Ectodermal cell (in vitro differentiated cells): ENCODE results near the gene SCGB1C1.

Experiments used
- H3K27ac ChIP-seq: 2 replicates; pipeline ENCODE4 v1.7.0; 2013; ENCODE audit warnings: mild to moderate bottlenecking, low read depth, low read length; ENCODE audit not compliant: insufficient read depth, poor library complexity, severe bottlenecking
- H3K27me3 ChIP-seq: 2 replicates; pipeline ENCODE4 v1.7.0; 2013; ENCODE audit warnings: mild to moderate bottlenecking, low read length; ENCODE audit not compliant: insufficient read depth, control insufficient read depth, poor library complexity, severe bottlenecking
- H3K36me3 ChIP-seq: one replicate; pipeline ENCODE4 v1.7.0; 2013; ENCODE audit warnings: low read length; ENCODE audit not compliant: control insufficient read depth, insufficient read depth
- H3K4me1 ChIP-seq: one replicate; pipeline ENCODE4 v1.7.0; 2013; ENCODE audit warnings: low read length; ENCODE audit not compliant: control insufficient read depth, insufficient read depth
- H3K4me3 ChIP-seq: 2 replicates; pipeline ENCODE4 v1.7.0; 2013; ENCODE audit warnings: low read depth, low read length, control low read depth; ENCODE audit not compliant: insufficient read depth
- H3K9me3 ChIP-seq: 2 replicates; pipeline ENCODE4 v1.7.0; 2013; ENCODE audit warnings: mild to moderate bottlenecking, low read length, moderate library complexity; ENCODE audit not compliant: control insufficient read depth
- WGBS, 2 experiments: methylation state at CpG; one replicate each; pipeline ENCODE4 v1.1.7; 2013; ENCODE audit warnings: missing lambda C conversion rate in 2 of 2; 5-methylcytosine and 5-hydroxymethylcytosine counted together

The SCGB1C1 gene

DNA sequence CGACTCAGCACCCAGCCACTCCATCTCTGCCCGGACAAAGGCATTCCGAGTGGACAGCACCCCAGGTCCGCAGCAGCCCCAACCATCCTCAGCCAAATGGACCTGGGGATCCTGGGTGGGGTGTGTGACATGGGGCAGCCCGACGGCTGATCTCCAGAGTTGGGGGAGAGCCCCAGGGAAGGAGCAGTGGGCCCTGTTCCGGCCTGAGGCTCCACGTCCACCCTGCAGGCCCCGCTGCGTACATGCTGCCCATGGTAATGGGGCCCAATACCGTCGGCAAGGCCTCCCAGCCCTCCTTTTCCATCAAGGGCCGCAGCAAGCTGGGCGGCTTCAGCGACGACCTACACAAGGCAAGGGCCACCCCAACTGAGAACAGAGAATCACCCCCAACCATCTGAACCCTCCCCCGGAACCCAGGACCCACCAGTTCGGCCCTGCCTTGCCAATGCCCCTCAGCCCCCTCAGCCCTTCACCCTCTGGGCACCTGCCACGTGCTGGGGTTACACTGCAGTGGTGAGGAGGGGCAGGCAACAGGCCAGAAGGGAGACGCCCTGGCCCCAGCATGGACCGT lies 5.4 kb downstream of the SCGB1C1 start:
- no peak overlapping the region for H3K4me3 ChIP-seq
- no peaks in the 10 kb centered on the region for H3K27me3 ChIP-seq
- no peaks in the 10 kb centered on the region for H3K36me3 ChIP-seq
- H3K4me1 ChIP-seq = no peaks in the 10 kb centered on the region
- no peaks in the 10 kb centered on the region for H3K9me3 ChIP-seq
- H3K27ac ChIP-seq = no peak overlapping the region
- 90 to 91% methylated on average over 21 of the region's 21 CpGs for WGBS, 2 experiments

DNA sequence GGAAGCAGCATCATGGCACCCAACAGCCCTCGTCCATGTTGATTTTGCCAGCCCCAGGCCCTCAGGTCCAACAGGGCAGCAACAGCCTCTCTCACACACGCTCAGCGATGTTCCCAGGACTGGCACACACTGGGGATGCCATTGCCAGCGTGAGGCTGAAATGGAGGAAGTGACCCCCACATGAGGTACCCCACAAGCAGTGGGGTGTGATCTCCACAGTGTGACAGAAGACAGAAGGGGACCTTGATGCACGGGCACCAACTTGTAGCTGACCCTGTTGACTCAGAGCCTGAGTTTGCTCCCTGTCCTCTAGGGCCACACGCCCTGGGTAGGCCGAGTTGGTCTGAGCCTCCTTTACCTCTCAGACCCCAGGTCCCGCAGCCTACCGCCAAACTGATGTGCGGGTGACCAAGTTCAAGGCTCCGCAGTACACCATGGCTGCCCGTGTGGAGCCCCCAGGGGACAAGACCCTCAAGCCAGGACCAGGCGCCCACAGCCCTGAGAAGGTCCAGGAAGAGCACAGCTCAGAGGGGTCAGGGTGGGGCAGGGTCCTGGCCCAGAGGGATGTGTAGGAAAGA lies 6.2 kb downstream of the SCGB1C1 start:
- no peaks in the 10 kb centered on the region for H3K27me3 ChIP-seq
- no peaks in the 10 kb centered on the region for H3K9me3 ChIP-seq
- H3K4me3 ChIP-seq = no peak overlapping the region
- H3K4me1 ChIP-seq = no peaks in the 10 kb centered on the region
- no peak overlapping the region for H3K27ac ChIP-seq
- WGBS, 2 experiments = 87 to 89% methylated on average over 13 of the region's 13 CpGs
- no peaks in the 10 kb centered on the region for H3K36me3 ChIP-seq

DNA sequence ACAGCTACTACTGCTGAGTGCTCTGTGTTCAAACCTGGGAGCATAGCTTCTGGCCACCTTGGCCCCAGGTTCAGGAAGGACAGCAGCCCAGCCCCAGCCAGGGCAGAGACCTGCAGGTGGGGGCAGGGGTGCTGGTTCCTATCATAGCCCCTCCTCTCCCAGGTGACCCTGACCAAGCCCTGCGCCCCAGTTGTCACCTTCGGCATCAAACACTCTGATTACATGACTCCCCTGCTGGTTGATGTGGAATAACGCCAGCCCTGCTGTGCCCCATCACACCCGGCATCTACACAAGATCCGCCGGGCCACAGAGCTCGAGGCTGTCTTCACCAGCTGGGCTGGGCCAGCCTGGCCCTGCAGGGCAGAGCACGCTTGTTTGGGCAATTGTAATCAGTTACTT lies 6.9 kb downstream of the SCGB1C1 start:
- H3K27ac ChIP-seq = no peak overlapping the region
- H3K9me3 ChIP-seq = no peaks in the 10 kb centered on the region
- H3K27me3 ChIP-seq = no peaks in the 10 kb centered on the region
- WGBS, 2 experiments = 84 to 87% methylated on average over 8 of the region's 8 CpGs
- H3K36me3 ChIP-seq = no peaks in the 10 kb centered on the region
- no peaks in the 10 kb centered on the region for H3K4me1 ChIP-seq
- H3K4me3 ChIP-seq = no peak overlapping the region

DNA sequence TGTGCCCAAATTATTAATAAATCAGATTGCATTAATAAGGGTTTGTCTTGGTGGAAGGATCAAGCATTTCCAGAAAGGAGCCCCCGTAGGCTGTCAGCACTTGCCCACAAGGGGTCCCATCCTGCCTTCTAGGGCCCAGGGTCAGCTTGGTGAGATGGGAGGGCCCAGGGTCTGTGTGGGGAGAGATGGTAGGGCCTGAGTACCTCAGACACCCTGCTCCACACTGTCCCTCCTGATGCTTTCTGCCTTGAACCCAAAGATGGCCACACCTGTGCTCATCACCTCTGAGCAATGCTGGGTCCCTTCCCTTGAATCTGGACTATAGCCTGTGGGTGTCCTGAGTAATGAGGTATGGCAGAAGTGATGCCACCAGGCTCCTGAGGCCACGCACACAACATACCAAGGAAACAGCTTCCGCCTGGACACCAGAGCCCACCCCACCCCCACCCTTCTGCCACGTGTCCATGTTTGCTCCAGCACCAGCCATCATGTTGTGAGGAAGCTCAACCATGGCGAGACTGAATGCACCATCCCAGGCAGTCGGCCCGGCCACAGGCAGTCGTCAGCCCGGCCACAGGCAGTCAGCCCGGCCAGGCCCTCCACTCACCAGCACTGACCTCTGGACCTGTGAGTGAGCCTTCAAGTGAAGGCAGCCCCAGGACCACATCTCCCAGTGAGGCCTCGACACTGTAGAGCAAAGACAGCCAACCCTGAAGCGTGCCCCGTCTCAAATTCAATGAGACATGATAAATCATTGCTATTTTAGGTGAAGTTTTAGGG lies 7.5 kb downstream of the SCGB1C1 start:
- H3K27me3 ChIP-seq = no peaks in the 10 kb centered on the region
- H3K4me3 ChIP-seq = no peak overlapping the region
- H3K9me3 ChIP-seq = no peaks in the 10 kb centered on the region
- no peaks in the 10 kb centered on the region for H3K36me3 ChIP-seq
- 93 to 94% methylated on average over 13 of the region's 13 CpGs for WGBS, 2 experiments
- H3K4me1 ChIP-seq = no peaks in the 10 kb centered on the region
- H3K27ac ChIP-seq = no peak overlapping the region

DNA sequence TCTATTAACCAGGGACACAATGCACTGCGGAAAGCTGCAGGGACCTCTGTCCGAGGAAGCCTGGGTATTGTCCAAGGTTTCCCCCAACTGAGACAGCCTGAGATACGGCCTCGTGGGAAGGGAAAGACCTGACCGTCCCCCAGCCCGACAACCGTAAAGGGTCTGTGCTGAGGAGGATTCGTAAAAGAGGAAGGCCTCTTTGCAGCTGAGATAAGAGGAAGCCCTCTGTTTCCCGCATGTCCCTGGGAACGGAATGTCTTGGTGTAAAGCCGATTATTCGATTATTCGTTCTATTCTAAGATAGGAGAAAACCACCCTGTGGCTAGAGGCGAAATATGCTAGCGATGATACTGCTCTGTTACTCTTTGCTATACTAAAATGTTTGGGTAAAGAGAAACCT lies 9.1 kb downstream of the SCGB1C1 start:
- WGBS, 2 experiments = 79 to 81% methylated on average over 15 of the region's 15 CpGs
- Histone ChIP-seq H3K4me1 (no peaks in the 10 kb centered on the region), H3K9me3 (no peaks in the 10 kb centered on the region), H3K4me3 (no peak overlapping the region), H3K27me3 (no peaks in the 10 kb centered on the region), H3K36me3 (no peaks in the 10 kb centered on the region), H3K27ac (no peak overlapping the region)

DNA sequence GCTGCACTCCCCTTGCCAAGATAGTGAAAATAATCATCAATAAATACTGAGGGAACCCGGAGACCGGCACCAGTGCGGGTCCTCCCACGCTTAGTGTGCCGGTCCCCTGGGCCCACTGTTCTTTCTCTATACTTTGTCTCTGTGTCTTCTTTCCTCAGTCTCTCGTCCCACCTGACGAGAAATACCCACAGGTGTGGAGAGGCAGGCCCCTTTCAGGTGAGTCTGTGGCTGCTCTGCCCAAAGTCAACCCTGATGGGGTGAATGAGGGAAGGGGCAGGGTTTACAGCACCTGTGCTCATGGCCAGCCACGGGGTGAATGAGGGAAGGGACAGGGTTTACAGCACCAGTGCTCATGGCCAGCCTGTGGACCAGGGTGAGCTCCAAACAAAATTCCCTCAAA lies 9.6 kb downstream of the SCGB1C1 start:
- no peak overlapping the region for H3K27ac ChIP-seq
- H3K36me3 ChIP-seq = no peaks in the 10 kb centered on the region
- no peak overlapping the region for H3K4me3 ChIP-seq
- 94 to 96% methylated on average over 8 of the region's 8 CpGs for WGBS, 2 experiments
- no peaks in the 10 kb centered on the region for H3K4me1 ChIP-seq
- H3K27me3 ChIP-seq = no peaks in the 10 kb centered on the region
- H3K9me3 ChIP-seq = no peaks in the 10 kb centered on the region

DNA sequence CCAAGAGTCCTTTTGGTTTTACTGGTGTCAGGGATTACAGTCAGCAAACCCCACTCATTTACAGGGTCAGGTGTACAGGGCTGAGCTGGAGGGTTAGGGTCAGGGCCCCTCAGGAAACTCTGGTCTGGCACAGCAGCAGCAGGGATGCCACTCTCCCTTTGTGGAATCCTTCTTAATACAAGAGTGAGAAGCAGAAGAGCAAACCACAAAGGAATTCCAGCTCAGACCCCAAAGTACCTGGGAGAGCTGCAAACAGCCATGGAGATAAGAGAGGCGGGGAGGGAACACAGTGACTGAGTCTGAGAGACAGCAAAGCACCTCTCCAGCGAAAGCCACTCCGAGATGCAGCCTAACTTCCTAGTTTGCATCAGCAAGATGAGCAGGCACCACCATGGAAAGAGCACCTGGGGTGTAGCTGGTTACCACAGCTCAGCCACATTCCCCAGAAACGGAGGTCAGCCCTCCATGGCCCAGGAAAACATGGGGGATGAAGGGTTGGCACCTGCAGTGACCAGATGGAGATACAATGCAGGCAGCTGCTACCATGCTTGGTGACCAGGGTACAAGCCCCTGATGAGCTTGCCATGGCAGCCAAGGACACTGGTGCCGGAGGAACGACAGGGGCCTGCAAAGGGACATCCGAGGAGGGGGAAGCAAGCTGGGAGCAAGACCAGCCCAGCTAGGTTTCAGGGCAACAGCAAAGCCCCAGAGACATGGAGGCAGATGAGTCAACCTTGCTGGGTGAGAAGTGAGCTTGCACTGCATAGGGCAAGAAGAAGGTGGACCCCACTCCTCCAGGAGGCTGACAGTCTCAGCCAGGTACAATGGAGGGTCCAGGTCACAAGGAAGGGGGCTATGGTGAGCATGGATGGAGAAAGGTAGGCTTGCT lies 10.4 kb downstream of the SCGB1C1 start:
- Histone ChIP-seq H3K4me1 (no peaks in the 10 kb centered on the region), H3K27ac (no peak overlapping the region), H3K27me3 (no peaks in the 10 kb centered on the region), H3K9me3 (no peaks in the 10 kb centered on the region), H3K36me3 (no peaks in the 10 kb centered on the region), H3K4me3 (no peak overlapping the region)
- WGBS, 2 experiments = 92 to 94% methylated on average over 7 of the region's 7 CpGs

DNA sequence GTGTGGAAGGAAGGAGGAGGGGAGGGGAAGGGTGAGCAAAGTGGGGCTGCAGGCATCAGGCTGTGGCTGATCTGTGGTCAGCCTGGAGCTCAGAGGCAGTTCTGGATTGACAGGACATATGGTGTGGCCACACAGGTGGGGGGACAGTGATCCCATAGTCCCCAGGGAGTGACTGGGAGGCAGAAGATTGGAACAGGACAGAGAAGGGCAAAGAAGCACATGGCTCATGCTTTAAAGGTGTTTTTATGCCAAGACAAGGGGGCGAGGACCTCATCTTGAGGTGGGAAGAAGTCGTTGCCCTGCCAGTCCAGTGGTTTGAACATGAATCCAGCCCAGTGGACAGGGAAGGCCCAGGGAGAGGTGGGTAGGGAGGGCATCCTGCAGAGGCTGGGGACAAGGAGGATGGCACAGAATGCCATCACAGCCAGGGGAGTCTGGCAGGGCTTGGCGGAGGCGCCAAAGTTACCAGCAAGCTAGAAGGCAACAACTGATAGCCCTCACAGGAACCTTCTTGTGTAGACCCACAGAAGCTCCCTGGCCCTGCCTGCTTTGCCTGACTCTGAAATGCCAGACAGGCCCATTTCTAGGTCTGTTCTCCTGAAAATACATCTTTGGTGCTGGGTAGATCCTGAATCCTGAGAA lies 11.2 kb downstream of the SCGB1C1 start:
- Histone ChIP-seq H3K27me3 (no peaks in the 10 kb centered on the region), H3K36me3 (no peaks in the 10 kb centered on the region), H3K9me3 (no peaks in the 10 kb centered on the region), H3K4me1 (no peaks in the 10 kb centered on the region), H3K4me3 (no peak overlapping the region), H3K27ac (no peak overlapping the region)
- 93 to 96% methylated on average over 4 of the region's 4 CpGs for WGBS, 2 experiments

DNA sequence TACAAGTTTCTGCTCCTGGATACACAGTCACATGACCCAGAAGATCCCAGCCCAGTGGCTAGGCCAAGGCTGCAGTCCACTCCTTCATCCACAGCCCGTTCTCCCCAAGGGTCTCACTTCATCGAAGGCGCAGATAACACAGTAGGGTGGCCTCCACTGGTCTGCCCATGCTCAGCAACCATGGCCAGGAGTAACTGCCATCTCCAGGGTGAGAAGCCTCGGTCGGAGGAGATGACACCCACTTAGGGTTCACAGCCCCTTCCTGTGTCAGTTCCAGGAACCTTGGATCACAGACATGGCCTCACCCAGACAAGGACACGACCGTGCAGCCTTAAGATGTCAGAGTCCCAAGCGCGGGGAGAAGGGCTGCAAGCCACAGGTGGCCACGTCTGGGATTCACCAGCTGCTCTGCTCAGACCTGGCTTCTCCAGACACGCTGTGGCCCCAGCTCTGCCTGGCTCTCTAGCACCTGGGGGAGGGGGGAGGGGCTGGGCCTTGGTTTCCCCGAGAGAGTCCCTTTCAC lies 11.8 kb downstream of the SCGB1C1 start:
- Histone ChIP-seq H3K27me3 (no peaks in the 10 kb centered on the region), H3K4me1 (peaks cover 5% of the 10 kb centered on the region), H3K27ac (no peak overlapping the region), H3K4me3 (no peak overlapping the region), H3K9me3 (no peaks in the 10 kb centered on the region), H3K36me3 (no peaks in the 10 kb centered on the region)
- 86 to 89% methylated on average over 11 to 12 of the region's 12 CpGs for WGBS, 2 experiments
